ENCODE data around the gene CA5A. TPM values are rescaled to one million over a fixed set of nuclear protein-coding genes. Genes with fewer than 3 reads are reported as not detected.
"Not testable (repeated sequence)": the region's sequence is repeated elsewhere in the genome, so short reads cannot be mapped to it uniquely, and the experiment has no call there.

The CA5A gene
- total RNA-seq, 1 donor from 2014 or later, result not detected

GRCh38 chr16:87895641-87896141, 40.6 kb downstream of the CA5A start:
- Histone ChIP-seq H4K20me1 (ENCODE audit: insufficient read depth, low read length) (no peaks in the 10 kb centered on the region), H3K4me2 (ENCODE audit: low read length) (peak overlapping the region; percentile 8), H3K9ac (ENCODE audit: low read length) (no peak overlapping the region), H3K36me3 (ENCODE audit: insufficient read depth, low read length) (no peaks in the 10 kb centered on the region), H3K27me3 (ENCODE audit: insufficient read depth, low read length) (no peaks in the 10 kb centered on the region), H3K27ac (ENCODE audit: low read depth, low read length) (no peak overlapping the region), H3K4me3 (ENCODE audit: insufficient read depth, low read depth, low read length) (no peak overlapping the region), H2AFZ (ENCODE audit: low read depth, low read length) (no peak overlapping the region), H3K79me2 (ENCODE audit: insufficient read depth, low read length) (no peaks in the 10 kb centered on the region), H3K9me3 (ENCODE audit: insufficient read depth, low read depth, low read length) (no peaks in the 10 kb centered on the region), H3K4me1 (ENCODE audit: insufficient read depth, low read length) (peaks cover 13% of the 10 kb centered on the region)
- FAIRE-seq (no peak), DNase-seq (ENCODE audit: low read depth) (peak; percentile 60)
- H3K27ac Mint-ChIP-seq (ENCODE audit: unreplicated experiment), result peak overlapping the region; percentile 41
- TF ChIP-seq, protein P1, sequence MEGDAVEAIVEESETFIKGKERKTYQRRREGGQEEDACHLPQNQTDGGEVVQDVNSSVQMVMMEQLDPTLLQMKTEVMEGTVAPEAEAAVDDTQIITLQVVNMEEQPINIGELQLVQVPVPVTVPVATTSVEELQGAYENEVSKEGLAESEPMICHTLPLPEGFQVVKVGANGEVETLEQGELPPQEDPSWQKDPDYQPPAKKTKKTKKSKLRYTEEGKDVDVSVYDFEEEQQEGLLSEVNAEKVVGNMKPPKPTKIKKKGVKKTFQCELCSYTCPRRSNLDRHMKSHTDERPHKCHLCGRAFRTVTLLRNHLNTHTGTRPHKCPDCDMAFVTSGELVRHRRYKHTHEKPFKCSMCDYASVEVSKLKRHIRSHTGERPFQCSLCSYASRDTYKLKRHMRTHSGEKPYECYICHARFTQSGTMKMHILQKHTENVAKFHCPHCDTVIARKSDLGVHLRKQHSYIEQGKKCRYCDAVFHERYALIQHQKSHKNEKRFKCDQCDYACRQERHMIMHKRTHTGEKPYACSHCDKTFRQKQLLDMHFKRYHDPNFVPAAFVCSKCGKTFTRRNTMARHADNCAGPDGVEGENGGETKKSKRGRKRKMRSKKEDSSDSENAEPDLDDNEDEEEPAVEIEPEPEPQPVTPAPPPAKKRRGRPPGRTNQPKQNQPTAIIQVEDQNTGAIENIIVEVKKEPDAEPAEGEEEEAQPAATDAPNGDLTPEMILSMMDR (IDR thresholded peaks at IDR 0.05; ENCODE audit: insufficient read depth, low read depth, low read length), result no peak
- TF ChIP-seq EZH2 (IDR thresholded peaks at IDR 0.05; ENCODE audit: insufficient read depth, low read length), result no peak
- H3K4me3 Mint-ChIP-seq (ENCODE audit: unreplicated experiment), result no peak overlapping the region
- peaks cover 25% of the 10 kb centered on the region for H3K4me1 Mint-ChIP-seq (ENCODE audit: low read depth, unreplicated experiment)
- no peaks in the 10 kb centered on the region for H3K9me3 Mint-ChIP-seq (ENCODE audit: unreplicated experiment)
- H3K27me3 Mint-ChIP-seq (ENCODE audit: low read depth, unreplicated experiment), result peaks cover 4% of the 10 kb centered on the region
- H3K36me3 Mint-ChIP-seq (ENCODE audit: low read depth, unreplicated experiment), result peaks cover 3% of the 10 kb centered on the region

GRCh38 chr16:87894005-87894404, 42.3 kb downstream of the CA5A start:
- not testable (repeated sequence) for DNase-seq (ENCODE audit: low read depth); H3K4me3 Mint-ChIP-seq (ENCODE audit: unreplicated experiment); H2AFZ ChIP-seq (ENCODE audit: low read depth, low read length)

DNA sequence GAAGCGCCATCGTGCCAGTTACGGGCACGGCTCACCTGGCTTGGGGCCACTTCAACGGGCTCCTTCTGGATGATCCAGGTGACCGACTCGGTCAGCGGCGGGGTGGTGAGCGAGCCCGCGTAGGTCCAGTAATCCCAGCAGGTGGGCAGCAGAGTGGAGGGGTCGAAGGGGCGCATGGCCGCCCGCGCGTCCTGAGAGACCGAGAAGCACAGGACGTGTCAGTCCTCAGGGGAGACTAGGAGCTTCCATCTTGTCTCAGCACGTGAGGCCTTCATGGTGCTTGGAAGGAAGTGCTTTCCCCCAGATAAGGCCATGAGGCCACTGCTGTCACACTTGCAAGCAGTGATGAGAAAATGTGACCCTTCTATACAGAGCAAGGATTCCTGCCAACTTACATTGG, 44.6 kb downstream of the CA5A start:
- H3K4me1 ChIP-seq (ENCODE audit: insufficient read depth, low read length), result peaks cover 13% of the 10 kb centered on the region
- no peak for DNase-seq (ENCODE audit: low read depth)
- FAIRE-seq, result no peak
- H3K4me3 ChIP-seq (ENCODE audit: insufficient read depth, low read depth, low read length), result no peak overlapping the region
- Mint-ChIP-seq H3K36me3 (ENCODE audit: low read depth, unreplicated experiment) (no peaks in the 10 kb centered on the region), H3K4me3 (ENCODE audit: unreplicated experiment) (no peak overlapping the region), H3K27ac (ENCODE audit: unreplicated experiment) (no peak overlapping the region), H3K27me3 (ENCODE audit: low read depth, unreplicated experiment) (peaks cover 4% of the 10 kb centered on the region), H3K9me3 (ENCODE audit: unreplicated experiment) (no peaks in the 10 kb centered on the region), H3K4me1 (ENCODE audit: low read depth, unreplicated experiment) (peaks cover 14% of the 10 kb centered on the region)
- no peak overlapping the region for H3K4me2 ChIP-seq (ENCODE audit: low read length)
- no peak for TF ChIP-seq EZH2 (IDR thresholded peaks at IDR 0.05; ENCODE audit: insufficient read depth, low read length)
- TF ChIP-seq, protein P1 (IDR thresholded peaks at IDR 0.05; ENCODE audit: insufficient read depth, low read depth, low read length), result no peak
- H3K36me3 ChIP-seq (ENCODE audit: insufficient read depth, low read length), result no peaks in the 10 kb centered on the region
- H4K20me1 ChIP-seq (ENCODE audit: insufficient read depth, low read length), result no peaks in the 10 kb centered on the region
- no peaks in the 10 kb centered on the region for H3K9me3 ChIP-seq (ENCODE audit: insufficient read depth, low read depth, low read length)
- H2AFZ ChIP-seq (ENCODE audit: low read depth, low read length), result no peak overlapping the region
- no peaks in the 10 kb centered on the region for H3K79me2 ChIP-seq (ENCODE audit: insufficient read depth, low read length)
- H3K27me3 ChIP-seq (ENCODE audit: insufficient read depth, low read length), result no peaks in the 10 kb centered on the region
- H3K27ac ChIP-seq (ENCODE audit: low read depth, low read length), result no peak overlapping the region
- H3K9ac ChIP-seq (ENCODE audit: low read length), result no peak overlapping the region

More at GRCh38 chr16:87894005-87894404, 42.3 kb downstream of the CA5A start:
- not testable (repeated sequence) for H3K27ac ChIP-seq (ENCODE audit: low read depth, low read length); H3K9me3 ChIP-seq (ENCODE audit: insufficient read depth, low read depth, low read length); H3K9ac ChIP-seq (ENCODE audit: low read length); H3K27me3 Mint-ChIP-seq (ENCODE audit: low read depth, unreplicated experiment); H3K36me3 ChIP-seq (ENCODE audit: insufficient read depth, low read length); FAIRE-seq; H3K79me2 ChIP-seq (ENCODE audit: insufficient read depth, low read length); H3K36me3 Mint-ChIP-seq (ENCODE audit: low read depth, unreplicated experiment); H3K27ac Mint-ChIP-seq (ENCODE audit: unreplicated experiment); H3K9me3 Mint-ChIP-seq (ENCODE audit: unreplicated experiment); H3K27me3 ChIP-seq (ENCODE audit: insufficient read depth, low read length); H3K4me3 ChIP-seq (ENCODE audit: insufficient read depth, low read depth, low read length); H4K20me1 ChIP-seq (ENCODE audit: insufficient read depth, low read length)
- Histone ChIP-seq H3K4me2 (ENCODE audit: low read length) (peak overlapping the region; percentile 31), H3K4me1 (ENCODE audit: insufficient read depth, low read length) (peaks cover 13% of the 10 kb centered on the region)
- H3K4me1 Mint-ChIP-seq (ENCODE audit: low read depth, unreplicated experiment), result peaks cover 25% of the 10 kb centered on the region

DNA sequence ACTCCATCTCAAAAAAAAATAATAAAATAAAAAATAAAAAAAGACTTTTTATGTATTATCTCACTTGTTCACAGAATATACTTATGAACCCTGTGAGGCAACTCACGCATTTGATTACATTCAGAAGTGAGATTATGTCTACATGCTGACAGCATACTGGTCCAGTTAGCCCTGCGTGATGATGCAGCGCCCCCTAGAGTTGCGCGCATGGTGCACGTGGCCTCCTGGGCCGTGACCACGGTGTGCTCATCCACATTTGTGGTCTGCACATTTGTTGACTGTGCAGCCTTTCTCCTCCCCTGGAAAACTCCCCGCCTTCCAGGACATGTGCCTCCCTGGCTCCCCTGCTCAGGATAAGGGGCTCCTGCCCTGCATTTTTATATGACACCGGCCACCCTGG, 46.6 kb downstream of the CA5A start:
- not testable (repeated sequence) for H3K79me2 ChIP-seq (ENCODE audit: insufficient read depth, low read length); H3K36me3 Mint-ChIP-seq (ENCODE audit: low read depth, unreplicated experiment); H3K4me3 ChIP-seq (ENCODE audit: insufficient read depth, low read depth, low read length); DNase-seq (ENCODE audit: low read depth); H3K4me1 ChIP-seq (ENCODE audit: insufficient read depth, low read length); H3K27ac ChIP-seq (ENCODE audit: low read depth, low read length); H3K9me3 ChIP-seq (ENCODE audit: insufficient read depth, low read depth, low read length); H3K4me1 Mint-ChIP-seq (ENCODE audit: low read depth, unreplicated experiment); H3K9me3 Mint-ChIP-seq (ENCODE audit: unreplicated experiment); H3K27ac Mint-ChIP-seq (ENCODE audit: unreplicated experiment); H4K20me1 ChIP-seq (ENCODE audit: insufficient read depth, low read length); H3K4me3 Mint-ChIP-seq (ENCODE audit: unreplicated experiment); H3K4me2 ChIP-seq (ENCODE audit: low read length); H3K9ac ChIP-seq (ENCODE audit: low read length); H3K36me3 ChIP-seq (ENCODE audit: insufficient read depth, low read length); FAIRE-seq; H2AFZ ChIP-seq (ENCODE audit: low read depth, low read length); H3K27me3 ChIP-seq (ENCODE audit: insufficient read depth, low read length)
- H3K27me3 Mint-ChIP-seq (ENCODE audit: low read depth, unreplicated experiment), result peaks cover 12% of the 10 kb centered on the region

DNA sequence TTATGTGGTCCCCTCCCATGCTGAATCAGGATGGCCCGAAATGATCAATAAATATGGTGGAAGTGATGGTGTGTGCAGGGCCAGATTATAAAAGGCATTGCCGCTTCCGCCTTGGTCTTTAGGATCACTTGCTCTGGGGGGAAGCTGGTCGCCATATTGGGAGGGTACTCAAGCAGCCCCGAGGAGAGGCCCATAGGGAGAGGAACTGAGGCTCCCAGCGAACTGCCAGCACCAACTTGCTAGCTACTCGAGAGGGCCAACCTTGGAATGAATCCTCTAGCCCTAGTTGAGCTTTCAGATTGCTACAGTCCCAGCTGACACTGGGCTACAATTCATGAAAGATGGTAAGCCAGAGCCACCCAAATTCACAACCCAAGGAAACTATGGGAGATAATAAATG, 48.0 kb downstream of the CA5A start:
- not testable (repeated sequence) for FAIRE-seq; H3K9me3 ChIP-seq (ENCODE audit: insufficient read depth, low read depth, low read length); H3K27ac ChIP-seq (ENCODE audit: low read depth, low read length); H4K20me1 ChIP-seq (ENCODE audit: insufficient read depth, low read length); H3K9ac ChIP-seq (ENCODE audit: low read length); H3K79me2 ChIP-seq (ENCODE audit: insufficient read depth, low read length); H3K4me2 ChIP-seq (ENCODE audit: low read length); H3K36me3 ChIP-seq (ENCODE audit: insufficient read depth, low read length); H3K27me3 ChIP-seq (ENCODE audit: insufficient read depth, low read length); H3K9me3 Mint-ChIP-seq (ENCODE audit: unreplicated experiment); H3K36me3 Mint-ChIP-seq (ENCODE audit: low read depth, unreplicated experiment); H3K4me3 ChIP-seq (ENCODE audit: insufficient read depth, low read depth, low read length); DNase-seq (ENCODE audit: low read depth); H3K4me1 Mint-ChIP-seq (ENCODE audit: low read depth, unreplicated experiment); H3K4me1 ChIP-seq (ENCODE audit: insufficient read depth, low read length); H3K4me3 Mint-ChIP-seq (ENCODE audit: unreplicated experiment); H2AFZ ChIP-seq (ENCODE audit: low read depth, low read length); H3K27ac Mint-ChIP-seq (ENCODE audit: unreplicated experiment)
- peaks cover 12% of the 10 kb centered on the region for H3K27me3 Mint-ChIP-seq (ENCODE audit: low read depth, unreplicated experiment)
